ENCODE measurements around the gene KANK4. TPM values are rescaled to one million over a fixed set of nuclear protein-coding genes. Genes with fewer than 3 reads are reported as not detected.

The KANK4 gene
- total and polyA plus RNA-seq, 12 donors: 0.04 to 0.61 (median 0.19) TPM

- DNase-seq (no peak), ATAC-seq (no peak)
- H3K36me3 ChIP-seq: no peaks in the 10 kb centered on the region
- WGBS, 2 donors: 98 to 99% methylated on average over 2 of the region's 2 CpGs
- H3K27me3 ChIP-seq: peaks cover 0 to 24% (median 0%) of the 10 kb centered on the region in 7 donors
- peaks cover 0 to 7% (median 0%) of the 10 kb centered on the region in 9 donors for H3K4me1 ChIP-seq
- H3K4me3 ChIP-seq: no peak overlapping the region
- no peaks in the 10 kb centered on the region for H3K9me3 ChIP-seq
- no peak for TF ChIP-seq CTCF (IDR thresholded peaks at IDR 0.05)
- intact Hi-C loops (cut with DNase I): no loop called here
- H3K27ac ChIP-seq: no peak overlapping the region
Observed at GRCh38 chr1:62306065-62306464, 13.2 kb downstream of the KANK4 start.

- peaks cover 0 to 13% (median 2%) of the 10 kb centered on the region in 9 donors for H3K4me1 ChIP-seq
Observed at GRCh38 chr1:62304975-62305374, 14.3 kb downstream of the KANK4 start.

GRCh38 chr1:62304515-62304914, 14.7 kb downstream of the KANK4 start:
- Histone ChIP-seq H3K9me3 (no peaks in the 10 kb centered on the region), H3K27ac (no peak overlapping the region), H3K4me1 (peaks cover 0 to 18% (median 6%) of the 10 kb centered on the region in 9 donors), H3K4me3 (no peak overlapping the region), H3K36me3 (no peaks in the 10 kb centered on the region), H3K27me3 (peaks cover 0 to 9% (median 0%) of the 10 kb centered on the region in 7 donors)
- WGBS, 2 donors: 87 to 88% methylated on average over 7 of the region's 7 CpGs
- ATAC-seq: no peak
- intact Hi-C loops (cut with DNase I): no loop called here
- TF ChIP-seq CTCF (IDR thresholded peaks at IDR 0.05): no peak
- DNase-seq: no peak

More at GRCh38 chr1:62304975-62305374, 14.3 kb downstream of the KANK4 start:
- ATAC-seq (no peak), DNase-seq (no peak)
- 66 to 80% methylated on average over 7 of the region's 7 CpGs for WGBS, 2 donors
- Histone ChIP-seq H3K36me3 (no peaks in the 10 kb centered on the region), H3K4me3 (no peak overlapping the region), H3K9me3 (no peaks in the 10 kb centered on the region), H3K27ac (no peak overlapping the region), H3K27me3 (peaks cover 0 to 14% (median 0%) of the 10 kb centered on the region in 7 donors)
- no peak for TF ChIP-seq CTCF (IDR thresholded peaks at IDR 0.05)
- intact Hi-C loops (cut with DNase I): no loop called here

- 83 to 84% methylated on average over 8 of the region's 8 CpGs for WGBS, 2 donors
- intact Hi-C loops (cut with DNase I): no loop called here
- H3K27ac ChIP-seq: no peak overlapping the region
- peaks cover 0 to 8% (median 0%) of the 10 kb centered on the region in 7 donors for H3K27me3 ChIP-seq
- H3K4me3 ChIP-seq: no peak overlapping the region
- H3K36me3 ChIP-seq: no peaks in the 10 kb centered on the region
- H3K9me3 ChIP-seq: no peaks in the 10 kb centered on the region
- TF ChIP-seq CTCF (IDR thresholded peaks at IDR 0.05): no peak
- ATAC-seq (no peak), DNase-seq (no peak)
- H3K4me1 ChIP-seq: peaks cover 0 to 17% (median 7%) of the 10 kb centered on the region in 9 donors
Observed at GRCh38 chr1:62301726-62302390, 17.4 kb downstream of the KANK4 start.
